LHCN-M2 (cell line): ENCODE data around the gene NPIPA8. TPM values are rescaled to one million over a fixed set of nuclear protein-coding genes. Genes with fewer than 3 reads are reported as not detected.
"Not testable (repeated sequence)": the region's sequence is repeated elsewhere in the genome, so short reads cannot be mapped to it uniquely, and the experiment has no call there.

ENCODE experiments used
- DNase-seq: peaks from one replicate; pipeline ENCODE4 v3.0.0-alpha.2; 2012; ENCODE audit warnings: low read depth
- total RNA-seq: library from RNA; depleted of rRNA; stranded (reverse); fragments of >200 nt; gene quantifications from 2 replicates; pipeline ENCODE4 v1.2.3, GENCODE V29; 2014; rRNA removed

Gene NPIPA8
- total RNA-seq, 1 experiment from 2014 or later = not detected

- not testable (repeated sequence) for DNase-seq
Observed at GRCh38 chr16:18276756-18277155, 59.8 kb downstream of the NPIPA8 start.

GRCh38 chr16:18270171-18270570, 66.4 kb downstream of the NPIPA8 start:
- DNase-seq = not testable (repeated sequence)

Other genes with a start within 250 kb of the NPIPA8 start
- gene NOMO2, start 225.4 kb upstream of the NPIPA8 start, total RNA-seq = 105 and 111 TPM in 2 replicates